DOHH2 (cell line): Measurements from ENCODE around the gene KDM2A.

Experiments
- EZH2phosphoT487 ChIP-seq: fragments of 200-600 bp; sonication (generic); IDR thresholded peaks from 2 replicates; pipeline ENCODE4 v1.6.1; 2017; ENCODE audit warnings: borderline replicate concordance, mild to moderate bottlenecking, antibody characterized with exemption, low read length, moderate library complexity, mixed read lengths
- TF ChIP-seq, protein P1 (sequence below): fragments of 200-600 bp; sonication (generic); IDR thresholded peaks from one replicate; pipeline ENCODE4 v1.5.1; 2014; ENCODE audit warnings: antibody characterized with exemption, mild to moderate bottlenecking, low read depth, low read length; ENCODE audit not compliant: poor library complexity, severe bottlenecking

GRCh38 chr11:67301951-67302516, 183.0 kb downstream of the KDM2A start:
- TF ChIP-seq, protein P1, sequence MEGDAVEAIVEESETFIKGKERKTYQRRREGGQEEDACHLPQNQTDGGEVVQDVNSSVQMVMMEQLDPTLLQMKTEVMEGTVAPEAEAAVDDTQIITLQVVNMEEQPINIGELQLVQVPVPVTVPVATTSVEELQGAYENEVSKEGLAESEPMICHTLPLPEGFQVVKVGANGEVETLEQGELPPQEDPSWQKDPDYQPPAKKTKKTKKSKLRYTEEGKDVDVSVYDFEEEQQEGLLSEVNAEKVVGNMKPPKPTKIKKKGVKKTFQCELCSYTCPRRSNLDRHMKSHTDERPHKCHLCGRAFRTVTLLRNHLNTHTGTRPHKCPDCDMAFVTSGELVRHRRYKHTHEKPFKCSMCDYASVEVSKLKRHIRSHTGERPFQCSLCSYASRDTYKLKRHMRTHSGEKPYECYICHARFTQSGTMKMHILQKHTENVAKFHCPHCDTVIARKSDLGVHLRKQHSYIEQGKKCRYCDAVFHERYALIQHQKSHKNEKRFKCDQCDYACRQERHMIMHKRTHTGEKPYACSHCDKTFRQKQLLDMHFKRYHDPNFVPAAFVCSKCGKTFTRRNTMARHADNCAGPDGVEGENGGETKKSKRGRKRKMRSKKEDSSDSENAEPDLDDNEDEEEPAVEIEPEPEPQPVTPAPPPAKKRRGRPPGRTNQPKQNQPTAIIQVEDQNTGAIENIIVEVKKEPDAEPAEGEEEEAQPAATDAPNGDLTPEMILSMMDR = no peak
- TF ChIP-seq EZH2phosphoT487 = no peak
